ENCODE results near the gene PITPNC1.
"Not testable (repeated sequence)": the region's sequence is repeated elsewhere in the genome, so short reads cannot be mapped to it uniquely, and the experiment has no call there.

The PITPNC1 gene

GRCh38 chr17:67689534-67690177 lies 312.6 kb downstream of the PITPNC1 start:
- no peak overlapping the region for H3K4me3 ChIP-seq (replicated peaks; ENCODE audit: low read depth, low read length)
- peak; percentile 43 for DNase-seq (ENCODE audit: extremely low read depth, low read depth)
- TF ChIP-seq CTCF (IDR thresholded peaks at IDR 0.05; ENCODE audit: low read depth, low read length, missing control alignments) = peak; percentile 62

GRCh38 chr17:67693811-67694210 lies 316.7 kb downstream of the PITPNC1 start:
- H3K4me3 ChIP-seq (replicated peaks; ENCODE audit: low read depth, low read length) = no peak overlapping the region
- no peak for DNase-seq (ENCODE audit: extremely low read depth, low read depth)
- no peak for TF ChIP-seq CTCF (IDR thresholded peaks at IDR 0.05; ENCODE audit: low read depth, low read length, missing control alignments)

GRCh38 chr17:67696347-67696746 lies 319.3 kb downstream of the PITPNC1 start:
- TF ChIP-seq CTCF (IDR thresholded peaks at IDR 0.05; ENCODE audit: low read depth, low read length, missing control alignments) = no peak
- DNase-seq (ENCODE audit: extremely low read depth, low read depth) = no peak
- no peak overlapping the region for H3K4me3 ChIP-seq (replicated peaks; ENCODE audit: low read depth, low read length)

GRCh38 chr17:67696853-67697498 lies 319.9 kb downstream of the PITPNC1 start:
- no peak for DNase-seq (ENCODE audit: extremely low read depth, low read depth)
- no peak for TF ChIP-seq CTCF (IDR thresholded peaks at IDR 0.05; ENCODE audit: low read depth, low read length, missing control alignments)

GRCh38 chr17:67700037-67700724 lies 323.1 kb downstream of the PITPNC1 start:
- no peak for TF ChIP-seq CTCF (IDR thresholded peaks at IDR 0.05; ENCODE audit: low read depth, low read length, missing control alignments)
- DNase-seq (ENCODE audit: extremely low read depth, low read depth) = no peak
- H3K4me3 ChIP-seq (replicated peaks; ENCODE audit: low read depth, low read length) = no peak overlapping the region

More at GRCh38 chr17:67696853-67697498, 319.9 kb downstream of the PITPNC1 start:
- H3K4me3 ChIP-seq (replicated peaks; ENCODE audit: low read depth, low read length) = no peak overlapping the region

- no peak overlapping the region for H3K4me3 ChIP-seq (replicated peaks; ENCODE audit: low read depth, low read length)
- DNase-seq (ENCODE audit: extremely low read depth, low read depth) = no peak
- no peak for TF ChIP-seq CTCF (IDR thresholded peaks at IDR 0.05; ENCODE audit: low read depth, low read length, missing control alignments)
These were observed 323.6 kb downstream of the PITPNC1 start for GRCh38 chr17:67700725-67701119.

- not testable (repeated sequence) for DNase-seq (ENCODE audit: extremely low read depth, low read depth); H3K4me3 ChIP-seq (replicated peaks; ENCODE audit: low read depth, low read length)
These were observed 325.8 kb downstream of the PITPNC1 start for GRCh38 chr17:67702861-67703260.
